Activated gamma-delta T cell (primary cell): ENCODE data around the gene IRF7.

ENCODE experiments used
- DNase-seq: peaks from one replicate; lab custom pipeline; 2025; lab: John Stamatoyannopoulos, UW

The IRF7 gene

DNA sequence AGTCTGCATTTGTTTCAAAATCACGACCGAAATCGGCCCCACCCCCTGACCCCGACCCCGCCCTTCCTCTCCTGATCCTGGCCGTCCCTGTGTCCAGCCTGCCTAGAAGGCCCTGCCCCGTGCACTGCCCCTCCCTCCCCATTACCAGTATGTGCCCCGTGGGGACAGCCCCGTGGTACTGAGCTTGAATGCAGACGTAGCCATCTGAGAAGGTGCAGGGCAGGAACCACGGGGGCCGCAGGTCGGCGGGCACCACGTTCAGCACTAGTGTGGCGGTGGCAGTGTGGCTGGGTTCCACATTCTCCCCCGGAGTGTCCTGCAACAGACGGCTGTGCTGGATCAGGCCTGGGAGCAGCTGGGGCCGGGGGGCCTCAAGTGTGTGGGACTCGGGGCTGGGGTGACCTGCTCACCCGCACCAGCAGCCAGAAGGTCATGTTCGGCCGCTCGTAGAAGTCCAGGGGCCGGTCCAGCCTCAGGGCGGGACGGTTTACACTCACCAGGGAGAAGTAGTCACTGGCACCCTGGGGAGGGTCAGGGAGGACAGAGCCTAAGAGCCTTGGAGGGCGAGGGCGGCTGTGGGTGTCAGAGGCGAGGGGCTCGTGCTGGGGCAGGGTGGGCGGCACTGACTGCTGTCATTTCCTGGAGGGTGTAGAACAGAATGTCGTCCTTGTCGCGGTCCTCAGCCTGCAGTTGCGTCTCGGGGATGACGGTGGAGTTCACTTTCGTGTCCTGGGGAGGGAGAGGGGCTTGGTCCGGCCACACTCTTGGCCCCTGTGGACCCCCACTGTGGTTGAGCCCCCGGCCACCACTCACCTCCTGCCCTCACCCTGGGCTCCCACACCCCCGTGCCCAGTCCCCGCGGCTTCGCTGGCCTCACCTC, 5.4 kb upstream of the IRF7 start:
- DNase-seq, result no peak

DNA sequence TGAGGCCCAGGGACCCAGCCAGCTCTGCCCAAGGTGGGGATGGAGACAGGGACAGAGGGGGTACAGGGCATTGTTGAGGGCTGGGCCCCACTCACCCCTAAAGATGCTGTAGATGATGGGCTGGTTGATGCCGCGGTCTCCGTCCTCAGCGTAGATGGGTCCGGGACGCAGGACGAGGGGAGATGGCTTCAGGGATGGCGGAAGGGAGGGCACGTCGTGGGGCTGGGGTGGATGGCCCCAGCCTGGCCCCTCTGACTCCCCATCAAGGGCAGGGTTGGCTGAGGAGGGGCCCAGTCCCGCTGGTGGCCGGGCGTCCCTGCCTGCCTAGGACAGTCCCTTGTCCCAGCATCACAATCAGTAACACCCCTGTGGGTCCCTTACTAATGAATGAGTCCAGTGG, 4.5 kb upstream of the IRF7 start:
- DNase-seq, result no peak

DNA sequence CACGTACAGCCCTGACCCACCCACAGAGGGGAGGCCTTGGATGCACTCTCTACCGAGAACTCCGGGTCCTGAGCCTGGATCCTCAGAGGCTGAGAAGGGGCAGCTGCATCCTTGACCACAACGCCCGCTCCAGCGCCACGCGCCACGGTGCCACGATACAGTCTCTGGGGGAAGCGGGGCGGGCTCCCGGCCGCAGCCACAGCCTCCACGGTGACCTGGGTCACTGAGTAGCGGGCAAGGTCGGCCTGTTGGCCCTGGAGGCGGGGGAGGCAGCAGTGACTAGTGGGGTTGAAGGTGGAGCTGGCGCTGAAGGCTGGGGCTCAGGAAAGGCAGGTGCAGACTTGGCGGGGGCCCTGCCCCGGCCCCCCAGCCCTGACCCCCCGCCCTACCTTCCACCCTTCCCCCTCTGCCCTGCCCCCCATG, 3.9 kb upstream of the IRF7 start:
- no peak for DNase-seq

DNA sequence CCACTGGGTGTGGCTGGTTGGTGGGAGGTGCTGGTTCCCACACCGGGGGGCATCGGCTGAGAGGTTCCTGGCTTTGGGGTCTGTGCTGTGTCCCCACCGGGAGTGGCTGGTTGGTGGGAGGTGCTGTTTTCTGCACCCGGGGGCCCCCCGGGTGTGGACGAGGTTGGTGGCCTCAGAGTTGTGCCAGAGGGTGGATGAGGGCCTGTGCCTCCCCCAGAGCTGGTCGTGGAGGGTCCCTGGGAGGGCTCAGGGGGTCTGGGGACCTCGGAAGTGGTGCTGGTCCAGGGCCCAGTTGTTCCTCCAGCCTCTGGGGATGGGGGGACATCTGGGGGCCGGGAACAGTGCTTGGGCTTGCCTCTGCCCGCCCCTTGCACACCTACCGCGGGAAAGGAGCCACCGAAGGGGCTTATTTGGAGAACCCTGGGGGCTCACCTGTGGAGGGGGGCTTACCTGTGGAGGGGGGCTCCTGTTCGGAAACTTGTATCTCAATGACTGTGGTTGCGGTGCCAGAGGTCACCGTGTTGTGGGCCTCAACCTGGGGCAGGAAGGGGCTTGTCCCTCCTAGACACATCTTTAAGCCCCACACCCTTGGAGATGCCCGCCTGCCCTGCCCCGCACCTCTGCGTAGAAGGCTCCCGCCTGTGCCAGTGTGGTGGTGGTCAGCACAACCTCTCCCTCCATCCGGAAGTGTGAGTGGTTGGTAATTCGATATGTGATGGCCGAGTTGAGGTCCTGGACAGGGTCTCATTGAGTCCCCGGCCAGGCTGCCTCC, 3.3 kb upstream of the IRF7 start:
- DNase-seq, result no peak

DNA sequence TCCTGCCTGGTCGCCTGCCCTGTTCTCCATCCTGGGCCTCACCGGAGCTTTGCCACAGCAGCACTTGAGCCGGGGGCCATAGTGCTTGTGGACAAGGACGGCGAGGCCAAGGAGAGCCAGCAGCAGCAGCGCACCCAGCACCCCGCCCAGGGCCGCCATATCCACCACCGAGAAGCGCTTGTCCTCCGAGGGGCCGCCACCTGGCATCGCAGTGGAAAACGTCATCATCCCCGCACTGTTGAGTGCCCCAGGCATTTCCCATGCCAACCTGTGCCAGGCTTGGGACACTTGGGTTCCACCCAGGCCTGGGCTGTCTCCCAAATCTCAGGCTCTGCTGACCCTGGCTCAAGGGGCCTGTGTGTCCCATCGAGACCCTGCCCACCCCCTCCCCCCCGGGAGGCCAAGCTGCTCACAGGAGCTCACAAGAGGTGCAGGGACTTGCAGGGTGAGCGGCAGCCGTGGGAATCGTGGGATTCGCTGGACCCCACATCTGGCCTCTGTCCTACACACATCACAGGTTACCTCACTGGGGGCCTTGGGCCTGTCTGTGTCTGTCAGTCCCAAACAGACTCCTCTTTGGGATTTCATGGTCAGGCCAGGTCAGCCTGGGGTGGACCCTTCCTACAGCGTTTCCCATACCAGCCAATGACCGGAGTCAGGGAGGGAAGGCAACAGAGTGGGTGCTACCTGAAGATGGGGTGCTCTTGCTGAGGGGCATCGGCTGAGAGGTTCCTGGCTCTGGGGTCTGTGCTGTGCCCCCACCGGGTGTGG, 2.3 kb upstream of the IRF7 start:
- DNase-seq, result no peak

DNA sequence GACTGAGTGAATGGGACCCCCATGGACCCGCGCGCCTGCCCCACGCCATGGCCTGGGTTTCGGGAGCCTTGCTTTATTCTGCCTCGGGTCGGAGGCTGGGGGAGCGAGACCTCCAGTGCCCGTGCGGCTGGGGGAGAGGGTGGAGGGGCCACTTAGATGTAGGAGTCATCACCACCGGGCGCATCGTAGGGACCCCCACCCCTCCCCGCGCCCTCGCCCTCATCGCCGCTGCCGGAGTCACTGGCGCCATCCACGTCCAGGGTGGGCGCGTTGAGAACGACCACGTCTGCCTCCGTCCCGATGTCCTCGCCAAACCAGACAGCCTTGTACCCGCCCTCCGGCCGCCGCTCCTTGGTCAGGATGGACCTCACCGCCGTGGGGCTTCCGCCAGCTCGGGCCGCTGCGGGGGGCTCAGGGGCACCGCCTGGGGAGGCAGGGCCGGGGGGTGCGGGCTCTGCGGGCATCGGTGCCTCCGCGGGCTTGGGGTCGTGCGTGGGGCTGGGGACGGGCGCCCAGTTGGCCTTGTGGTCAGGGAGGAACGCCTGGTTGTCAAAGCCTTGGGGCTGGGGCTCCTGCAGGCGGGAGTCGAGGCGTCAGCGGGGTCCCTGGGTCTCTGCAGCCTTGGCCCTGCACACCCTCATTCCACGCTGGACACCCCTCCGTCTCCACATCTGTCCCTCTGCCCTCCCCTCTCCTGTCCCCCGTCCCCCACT, 1.6 kb upstream of the IRF7 start:
- no peak for DNase-seq

DNA sequence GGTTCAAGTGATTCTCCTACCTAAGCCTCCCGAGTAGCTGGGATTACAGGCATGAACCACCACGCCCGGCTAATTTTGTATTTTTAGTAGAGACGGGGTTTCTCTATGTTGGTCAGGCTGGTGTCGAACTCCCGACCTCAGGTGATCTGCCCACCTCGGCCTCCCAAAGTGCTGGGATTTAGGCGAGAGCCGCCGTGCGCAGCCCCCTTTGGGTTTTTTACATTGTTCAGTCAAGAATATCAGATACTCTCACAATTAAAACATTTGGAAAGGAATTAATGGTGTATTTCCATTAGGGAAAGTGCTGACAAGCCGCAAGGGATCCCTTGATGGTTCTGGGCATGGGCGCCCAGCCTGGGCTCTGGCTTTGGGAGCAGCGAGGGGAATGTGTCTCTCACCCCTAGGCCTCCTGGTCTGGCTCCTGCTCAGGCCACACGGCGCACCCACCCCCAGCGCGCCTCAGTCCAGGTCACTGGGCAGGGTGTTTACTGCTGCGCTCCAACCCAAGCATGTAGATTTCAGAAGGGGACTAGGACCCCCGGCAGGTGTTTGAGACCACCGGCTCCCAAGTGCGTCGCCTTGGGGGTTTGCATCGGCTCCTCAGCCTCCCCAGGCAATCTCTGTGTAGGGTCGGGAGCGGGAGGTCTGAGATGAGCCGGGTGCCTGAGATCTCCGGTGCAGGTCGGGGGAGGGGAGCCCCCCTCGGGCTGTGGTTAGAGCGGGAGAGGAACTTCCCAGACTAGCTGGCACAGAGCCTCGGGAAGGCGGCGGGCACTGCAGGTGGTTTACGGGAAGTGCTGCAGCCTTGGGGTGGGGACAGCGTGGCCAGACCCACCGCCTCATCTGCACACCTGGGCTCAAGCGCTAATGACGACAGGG, 809 bp upstream of the IRF7 start:
- no peak for DNase-seq

DNA sequence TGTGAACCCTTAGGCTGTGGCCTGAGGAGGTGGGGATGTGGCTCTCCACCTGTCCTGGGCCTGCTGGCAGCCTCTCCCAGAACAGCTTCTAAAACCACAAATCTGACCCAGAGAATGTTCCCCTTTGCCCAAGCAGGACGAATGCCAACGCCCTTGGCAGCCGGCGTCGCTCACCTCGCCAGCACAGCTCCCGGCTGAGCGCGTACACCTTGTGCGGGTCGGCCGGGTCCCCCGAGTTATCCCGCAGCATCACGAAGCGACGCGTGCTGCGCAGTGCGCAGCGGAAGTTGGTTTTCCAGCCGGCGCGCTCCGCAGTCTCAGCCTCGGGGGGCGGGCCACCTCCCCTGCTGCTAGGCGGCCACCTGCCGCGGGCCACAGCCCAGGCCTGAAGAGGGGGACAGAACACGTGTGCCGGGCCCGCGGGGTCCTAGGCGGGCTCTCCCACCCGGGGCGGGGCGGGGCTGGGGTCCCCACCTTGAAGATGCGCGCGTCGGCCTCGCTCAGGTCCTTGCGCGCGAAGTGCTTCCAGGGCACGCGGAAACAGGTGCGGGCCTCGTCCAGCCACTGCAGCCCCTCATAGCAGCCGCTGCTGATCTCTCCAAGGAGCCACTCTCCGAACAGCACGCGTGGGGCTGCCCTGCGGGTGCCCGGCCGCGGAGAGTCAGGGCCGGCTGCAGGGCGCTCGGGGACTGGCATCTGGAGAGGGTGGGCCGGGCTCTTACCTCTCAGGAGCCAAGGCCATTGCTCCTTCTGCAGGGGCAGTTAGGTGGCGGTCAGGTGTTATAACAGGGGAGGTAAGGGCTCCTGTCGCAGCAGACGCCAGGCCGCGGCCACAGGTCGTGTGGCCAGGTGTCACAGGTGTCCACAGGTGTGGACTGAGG, 887 bp downstream of the IRF7 start:
- no peak for DNase-seq

DNA sequence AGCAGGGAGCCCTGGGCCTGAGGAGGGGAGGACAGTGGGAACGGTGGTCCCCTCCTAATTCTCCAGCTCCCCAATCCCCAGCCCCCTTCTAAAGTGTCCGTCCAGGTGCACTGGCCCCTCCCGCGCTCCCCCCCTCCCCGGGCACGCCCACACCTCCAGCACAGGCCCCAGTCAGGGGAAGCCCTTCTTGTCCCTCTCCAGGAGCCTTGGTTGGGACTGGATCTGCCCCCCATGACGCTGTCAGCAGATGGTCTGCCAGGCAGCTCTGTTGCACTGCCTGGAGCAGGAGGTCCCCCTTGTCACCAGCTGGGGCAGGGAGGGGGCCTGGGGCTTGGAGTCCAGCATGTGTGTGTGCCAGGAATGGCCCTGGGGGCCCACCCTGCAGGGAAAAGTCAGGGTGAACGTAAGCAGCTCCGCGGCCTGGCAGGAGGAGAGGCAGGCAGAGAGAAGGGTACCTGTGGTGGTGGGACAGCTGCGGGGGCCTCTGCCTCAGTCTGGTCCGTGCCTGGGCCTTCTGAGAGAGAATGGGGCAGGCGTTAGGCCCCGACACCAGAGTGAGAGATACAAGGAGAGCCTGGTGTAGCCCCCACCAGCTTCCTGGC, 1.6 kb downstream of the IRF7 start:
- DNase-seq, result no peak

DNA sequence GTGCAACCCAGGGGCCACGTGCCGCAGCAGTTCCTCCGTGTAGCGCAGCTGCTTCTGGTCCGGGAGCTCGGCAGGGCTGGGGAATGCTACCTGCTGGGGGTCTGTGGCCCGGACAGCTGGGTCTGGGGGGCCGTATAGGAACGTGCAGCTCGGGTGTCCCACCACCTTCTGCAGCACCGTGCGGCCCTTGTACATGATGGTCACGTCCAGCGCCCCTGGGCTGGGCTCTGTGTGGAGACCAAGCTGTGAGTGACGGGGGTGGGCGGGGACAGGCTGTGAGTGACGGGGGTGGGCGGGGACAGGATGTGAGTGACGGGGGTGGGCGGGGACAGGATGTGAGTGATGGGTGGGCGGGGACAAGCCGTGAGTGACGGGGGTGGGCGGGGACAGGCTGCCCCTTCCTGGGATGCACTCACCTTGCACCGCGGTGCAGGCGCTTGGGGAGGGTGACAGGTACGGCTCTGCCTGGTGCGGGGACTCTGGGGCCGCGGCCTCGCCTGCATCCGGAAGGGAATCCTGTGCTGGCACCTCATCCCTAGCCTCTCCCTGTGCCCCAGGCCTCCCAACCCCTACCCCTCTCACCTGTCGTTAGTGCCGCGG, 2.3 kb downstream of the IRF7 start:
- DNase-seq, result peak; percentile 59

DNA sequence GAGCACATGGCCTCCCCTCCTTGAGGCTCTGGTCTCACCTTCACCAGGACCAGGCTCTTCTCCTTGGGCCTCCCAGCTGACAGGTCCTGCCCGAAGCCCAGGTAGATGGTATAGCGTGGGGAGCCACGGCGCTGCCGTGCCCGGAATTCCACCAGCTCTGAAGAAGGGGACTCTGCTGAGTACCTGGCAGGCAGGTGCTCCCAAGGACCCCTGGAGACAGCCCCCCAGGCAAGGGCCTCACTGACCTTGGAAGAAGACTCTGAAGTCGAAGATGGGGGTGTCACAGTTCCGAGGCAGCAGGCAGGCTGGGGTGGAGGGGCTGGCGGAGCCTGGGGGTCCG, 2.8 kb downstream of the IRF7 start:
- DNase-seq, result no peak

DNA sequence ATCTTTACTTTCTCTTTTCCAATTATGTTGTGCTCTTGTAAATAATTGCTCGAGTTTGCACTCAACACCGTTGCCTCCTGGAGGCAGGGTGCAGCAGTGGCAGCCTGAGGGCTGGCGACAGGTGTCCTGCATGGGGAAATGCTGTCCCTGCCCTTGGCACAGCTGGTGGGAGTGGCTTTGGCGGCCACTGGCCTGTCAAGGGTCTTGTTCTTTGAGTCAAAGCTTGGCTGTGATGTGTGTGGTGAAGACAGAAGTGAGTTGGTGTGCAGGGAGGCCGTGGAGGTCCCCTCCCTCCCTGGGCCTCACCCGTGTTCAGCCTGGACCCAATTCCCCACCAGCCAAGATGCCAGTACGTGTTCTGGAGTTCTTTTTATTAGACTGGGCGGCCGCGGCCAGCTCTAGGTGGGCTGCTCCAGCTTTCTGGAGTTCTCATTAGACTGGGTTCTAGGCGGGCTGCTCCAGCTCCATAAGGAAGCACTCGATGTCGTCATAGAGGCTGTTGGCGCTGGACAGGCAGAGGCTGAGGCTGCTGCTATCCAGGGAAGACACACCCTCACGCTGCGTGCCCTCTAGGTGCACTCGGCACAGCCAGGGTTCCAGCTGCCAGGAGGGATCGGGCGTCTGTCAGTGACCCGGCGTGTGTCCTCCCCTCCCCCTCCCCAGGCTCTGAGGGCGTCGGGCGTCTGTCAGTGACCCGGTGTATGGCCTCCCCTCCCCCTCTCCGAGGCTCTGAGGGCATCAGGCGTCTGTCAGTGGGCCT, 3.4 kb downstream of the IRF7 start:
- DNase-seq, result no peak

DNA sequence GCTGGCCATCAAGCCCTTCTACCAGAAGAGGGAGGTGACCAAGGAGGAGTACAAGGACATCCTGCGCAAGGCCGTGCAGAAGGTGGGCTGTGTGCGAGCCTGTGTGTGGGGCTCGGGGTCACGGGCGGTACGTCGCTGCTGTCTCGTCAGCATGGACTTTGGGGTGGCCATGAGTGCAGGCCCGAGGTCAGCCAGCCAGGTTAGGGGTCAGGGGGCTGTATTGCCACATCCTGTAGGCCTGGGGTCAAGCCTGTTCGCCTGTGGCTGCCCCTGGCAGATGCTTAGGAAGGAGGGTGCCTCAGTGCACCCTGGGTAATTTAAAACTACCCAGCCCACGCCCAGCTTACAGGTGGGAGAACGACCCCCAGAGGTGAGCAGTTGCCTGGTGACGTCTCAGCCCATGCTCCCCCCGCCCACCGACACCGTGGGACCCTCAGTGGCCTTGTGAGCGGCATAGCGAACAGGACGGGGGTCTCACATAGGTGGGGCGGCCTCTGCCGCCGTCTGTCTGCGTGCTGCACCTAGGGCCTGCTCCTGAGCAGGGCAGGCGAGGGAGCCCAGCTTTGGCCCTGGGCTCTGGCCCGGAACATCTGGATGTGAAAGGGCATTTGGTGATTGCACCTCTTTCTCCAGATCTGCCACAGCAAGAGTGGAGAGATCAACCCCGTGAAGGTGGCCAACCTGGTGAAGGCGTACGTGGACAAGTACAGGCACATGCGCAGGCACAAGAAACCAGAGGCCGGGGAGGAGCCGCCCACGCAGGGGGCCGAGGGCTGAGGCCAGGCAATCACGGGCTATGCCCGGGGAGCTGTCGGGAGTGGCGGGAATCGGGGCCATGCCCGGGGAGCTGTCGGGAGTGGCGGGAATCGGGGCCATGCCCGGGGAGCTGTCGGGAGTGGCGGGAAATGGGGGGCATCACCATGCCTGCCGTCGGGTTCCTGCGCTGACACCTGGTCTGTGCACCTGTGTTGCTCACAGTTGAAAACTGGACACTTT, 4.5 kb downstream of the IRF7 start:
- no peak for DNase-seq

DNA sequence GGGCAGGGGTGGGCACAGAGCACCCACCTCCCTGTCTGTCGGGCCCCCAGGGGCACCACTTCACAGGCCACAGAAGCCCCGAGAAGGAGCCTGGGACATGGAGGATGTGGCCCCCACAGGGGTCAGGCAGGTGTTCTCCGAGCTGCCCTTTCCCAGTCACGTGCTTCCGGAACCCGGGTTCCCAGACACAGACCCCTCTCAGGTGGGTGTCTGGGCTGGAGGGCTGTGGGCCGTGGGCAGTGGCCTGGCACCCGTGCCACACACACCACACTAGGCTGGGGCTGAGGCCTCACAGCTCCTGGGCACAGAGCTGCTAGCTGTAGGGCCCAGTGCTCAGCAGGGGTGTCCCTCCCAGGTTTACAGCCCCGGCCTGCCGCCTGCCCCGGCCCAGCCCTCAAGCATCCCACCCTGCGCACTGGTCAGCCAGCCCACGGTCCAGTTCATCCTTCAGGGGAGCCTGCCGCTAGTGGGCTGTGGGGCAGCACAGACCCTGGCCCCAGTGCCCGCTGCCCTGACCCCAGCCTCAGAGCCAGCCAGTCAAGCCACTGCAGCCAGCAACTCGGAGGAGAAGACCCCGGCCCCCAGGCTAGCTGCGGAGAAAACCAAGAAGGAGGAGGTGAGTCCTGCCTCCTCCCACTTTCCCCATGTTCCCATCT, 5.5 kb downstream of the IRF7 start:
- no peak for DNase-seq

DNA sequence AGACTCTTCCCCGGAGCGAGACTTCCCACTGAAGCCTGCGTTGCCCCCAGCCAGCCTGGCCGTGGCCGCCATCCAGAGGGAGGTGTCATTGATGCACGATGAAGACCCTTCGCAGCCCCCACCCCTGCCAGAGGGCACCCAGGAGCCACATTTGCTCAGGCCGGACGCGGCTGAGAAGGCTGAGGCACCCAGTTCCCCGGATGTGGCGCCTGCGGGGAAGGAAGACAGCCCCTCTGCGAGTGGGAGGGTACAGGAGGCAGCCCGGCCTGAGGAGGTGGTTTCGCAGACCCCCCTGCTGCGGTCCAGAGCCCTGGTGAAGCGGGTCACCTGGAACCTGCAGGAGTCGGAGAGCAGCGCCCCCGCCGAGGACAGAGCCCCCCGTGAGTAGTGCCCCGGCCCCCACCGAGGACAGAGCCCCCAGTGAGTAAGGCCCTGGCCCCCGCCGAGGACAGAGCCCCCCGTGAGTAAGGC, 6.4 kb downstream of the IRF7 start:
- DNase-seq, result no peak

DNA sequence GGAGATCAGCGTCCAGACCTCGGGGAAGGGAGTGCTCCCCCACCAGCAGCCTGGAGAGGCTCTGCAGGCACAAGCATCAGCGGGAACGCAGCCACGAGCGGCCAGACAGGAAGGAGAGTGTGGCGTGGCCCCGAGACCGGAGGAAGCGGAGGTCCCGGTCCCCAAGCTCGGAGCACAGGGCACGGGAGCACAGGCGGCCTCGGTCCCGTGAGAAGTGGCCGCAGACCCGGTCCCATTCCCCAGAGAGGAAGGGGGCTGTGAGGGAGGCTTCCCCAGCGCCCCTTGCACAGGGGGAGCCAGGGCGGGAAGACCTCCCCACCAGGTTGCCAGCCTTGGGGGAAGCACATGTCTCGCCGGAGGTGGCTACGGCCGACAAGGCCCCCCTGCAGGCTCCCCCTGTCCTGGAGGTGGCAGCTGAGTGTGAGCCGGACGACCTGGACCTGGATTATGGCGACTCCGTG, 6.9 kb downstream of the IRF7 start:
- DNase-seq, result no peak
